Adrenal gland (tissue), 12 donors: ENCODE data around the gene EPS8L2. TPM values are rescaled to one million over a fixed set of nuclear protein-coding genes. Genes with fewer than 3 reads are reported as not detected.

ENCODE experiments used
- DNase-seq, 7 donors: peaks; one replicate each; pipeline ENCODE4 v3.0.0-alpha.2; 2019 to 2020
- H3K27ac ChIP-seq, 5 donors: fragments of 200-600 bp; sonication (generic) in 4 of 5; 1 replicate in 3 of 5; 2 replicates in 2 of 5; pipeline versions ENCODE4 v1.5.1 to v1.8.0; 2016 to 2020; ENCODE audit warnings: mild to moderate bottlenecking in 1 of 5
- H3K27me3 ChIP-seq: fragments of 200-600 bp; 2 replicates; pipeline ENCODE4 v1.8.0; 2021
- H3K36me3 ChIP-seq, 2 donors: fragments of 200-600 bp; replicated peaks in 1 of 2; 1 replicate in 1 of 2; 2 replicates in 1 of 2; pipeline versions ENCODE4 v1.5.1 to v1.8.0; 2018 to 2022
- H3K4me1 ChIP-seq, 2 donors: fragments of 200-600 bp; replicated peaks in 1 of 2; 1 replicate in 1 of 2; 2 replicates in 1 of 2; pipeline versions ENCODE4 v1.5.1 to v1.8.0; 2018 to 2021
- H3K4me3 ChIP-seq, 4 donors: fragments of 200-600 bp; sonication (generic) in 3 of 4; one replicate each; pipeline ENCODE4 v1.5.1; 2016 to 2018
- H3K9me3 ChIP-seq, 3 donors: fragments of 200-600 bp; sonication (generic) in 1 of 3; replicated peaks in 1 of 3; 1 replicate in 2 of 3; 2 replicates in 1 of 3; pipeline versions ENCODE4 v1.5.1 to v1.8.0; 2016 to 2021
- POLR2A ChIP-seq, 2 donors: fragments of 450-650 bp; IDR thresholded peaks; one replicate each; pipeline ENCODE4 v1.6.1; 2017; ENCODE audit warnings: antibody characterized with exemption in 2 of 2, mild to moderate bottlenecking in 2 of 2, moderate library complexity in 1 of 2
- WGBS, 4 donors: extraction: QIAGEN DNeasy Blood & Tissue Kit in 2 of 4; methylation state at CpG; one replicate each; pipeline versions ENCODE4 v1.1.5 to v1.1.7; 2013 to 2017; 5-methylcytosine and 5-hydroxymethylcytosine counted together
- intact Hi-C, 2 donors: fragments of 100-400 bp; cut with DNase I; formaldehyde crosslinking; loops; one replicate each; pipeline versions ENCODE4 v1.14.1 to v1.15.0; 2022 to 2023
- polyA plus RNA-seq, 3 donors: library from polyadenylated mRNA; stranded (reverse); fragments of 200-250 nt in 2 of 3; fragments of 350-450 nt in 1 of 3; fragmentation: Illumina TruSeq in 1 of 3; extraction: RNeasy Lipid Tissue Mini Kit (QIAGEN cat#74804) in 1 of 3; gene quantifications; one replicate each; pipeline ENCODE4 v1.2.3, GENCODE V29; 2013 to 2014
- total RNA-seq, 9 donors: library from RNA; depleted of rRNA in 4 of 9; stranded (reverse); fragments of >200 nt in 4 of 9; fragments of 120-200 nt in 1 of 9; fragmentation: NEBNext Ultra II Directional in 1 of 9; extraction: Animal tissue kit (Norgen Biotek cat#: 25700) in 1 of 9; gene quantifications; one replicate each; pipeline versions ENCODE4 v1.1.0 to v1.2.4, GENCODE V29; 2013 to 2023
- TF ChIP-seq, protein P1 (sequence below), 6 experiments: fragments of 450-650 bp in 4 of 6; fragments of 200-600 bp in 2 of 6; sonication (generic) in 1 of 6; IDR thresholded peaks; 1 replicate in 5 of 6; 2 replicates in 1 of 6; pipeline versions ENCODE4 v1.5.1 to v1.8.0; 2016 to 2021; ENCODE audit warnings: antibody characterized with exemption in 6 of 6, mild to moderate bottlenecking in 2 of 6, moderate library complexity in 1 of 6
- donor health status: healthy with polysubstance abuse.
- donor health status: Bipolar disorder and iron deficiency.
- donor health status: DM: yes; HTN: yes; CAD: no.
- donor health status: DM: no; HTN: no; CAD: no.
- donor health status: DM: no; HTN: no; CAD: no.
- donor health status: DM: yes; HTN: yes; CAD: no.

Gene EPS8L2
- total and polyA plus RNA-seq, 12 donors: 2.7 to 57.7 (median 33.0) TPM

DNA sequence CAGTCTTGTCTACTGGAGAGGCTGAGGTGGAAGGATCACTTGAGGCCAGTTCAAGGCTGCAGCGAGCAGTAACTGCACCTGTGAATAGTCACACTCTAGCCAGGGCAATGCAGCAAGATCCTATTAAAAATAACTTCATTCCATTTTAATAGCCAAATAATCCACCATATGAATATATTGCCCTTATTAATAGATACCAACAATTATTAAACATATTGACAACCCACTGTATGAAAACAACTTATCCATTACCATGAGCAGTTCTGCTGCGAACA lies 60.8 kb downstream of the EPS8L2 start:
- intact Hi-C loops: no loop called here
- Histone ChIP-seq H3K9me3 (no peaks in the 10 kb centered on the region), H3K27me3 (no peaks in the 10 kb centered on the region), H3K4me3 (no peak overlapping the region), H3K36me3 (peaks cover 0 to 69% of the 10 kb centered on the region in 2 donors), H3K4me1 (no peaks in the 10 kb centered on the region), H3K27ac (no peak overlapping the region)
- TF ChIP-seq POLR2A (IDR thresholded peaks at IDR 0.05): no peak
- TF ChIP-seq, protein P1, sequence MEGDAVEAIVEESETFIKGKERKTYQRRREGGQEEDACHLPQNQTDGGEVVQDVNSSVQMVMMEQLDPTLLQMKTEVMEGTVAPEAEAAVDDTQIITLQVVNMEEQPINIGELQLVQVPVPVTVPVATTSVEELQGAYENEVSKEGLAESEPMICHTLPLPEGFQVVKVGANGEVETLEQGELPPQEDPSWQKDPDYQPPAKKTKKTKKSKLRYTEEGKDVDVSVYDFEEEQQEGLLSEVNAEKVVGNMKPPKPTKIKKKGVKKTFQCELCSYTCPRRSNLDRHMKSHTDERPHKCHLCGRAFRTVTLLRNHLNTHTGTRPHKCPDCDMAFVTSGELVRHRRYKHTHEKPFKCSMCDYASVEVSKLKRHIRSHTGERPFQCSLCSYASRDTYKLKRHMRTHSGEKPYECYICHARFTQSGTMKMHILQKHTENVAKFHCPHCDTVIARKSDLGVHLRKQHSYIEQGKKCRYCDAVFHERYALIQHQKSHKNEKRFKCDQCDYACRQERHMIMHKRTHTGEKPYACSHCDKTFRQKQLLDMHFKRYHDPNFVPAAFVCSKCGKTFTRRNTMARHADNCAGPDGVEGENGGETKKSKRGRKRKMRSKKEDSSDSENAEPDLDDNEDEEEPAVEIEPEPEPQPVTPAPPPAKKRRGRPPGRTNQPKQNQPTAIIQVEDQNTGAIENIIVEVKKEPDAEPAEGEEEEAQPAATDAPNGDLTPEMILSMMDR (IDR thresholded peaks at IDR 0.05): no peak
- no peak for DNase-seq
- 87 to 95% (median 89%) methylated on average over 2 of the region's 2 CpGs for WGBS, 4 donors

DNA sequence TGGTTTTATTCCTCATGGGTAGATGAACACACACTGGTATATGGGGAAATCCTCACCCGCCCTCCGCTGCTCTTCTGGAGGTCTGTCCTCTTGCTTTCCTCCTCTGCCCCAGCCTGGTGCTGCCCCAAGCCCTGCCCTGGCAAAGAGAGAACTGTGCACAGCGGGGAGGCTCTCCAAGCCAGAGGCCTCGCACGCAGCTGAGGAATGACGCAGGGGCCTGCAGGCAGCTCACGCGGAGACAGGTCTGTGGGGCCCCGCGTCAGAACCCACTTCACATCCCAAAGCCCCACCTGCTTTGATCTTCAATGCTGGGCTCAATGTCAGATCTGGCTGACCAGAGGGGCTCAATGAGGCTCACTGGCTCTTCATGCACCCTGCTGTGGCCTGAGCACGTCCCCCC lies 61.2 kb downstream of the EPS8L2 start:
- H3K4me3 ChIP-seq: no peak overlapping the region
- no peaks in the 10 kb centered on the region for H3K9me3 ChIP-seq
- no peak overlapping the region for H3K27ac ChIP-seq
- no peaks in the 10 kb centered on the region for H3K4me1 ChIP-seq
- DNase-seq: no peak
- H3K27me3 ChIP-seq: no peaks in the 10 kb centered on the region
- TF ChIP-seq, protein P1 (IDR thresholded peaks at IDR 0.05): no peak
- TF ChIP-seq POLR2A (IDR thresholded peaks at IDR 0.05): no peak
- WGBS, 4 donors: 92 to 100% (median 94%) methylated on average over 3 to 11 of the region's 11 CpGs
- H3K36me3 ChIP-seq: peaks cover 0 to 72% of the 10 kb centered on the region in 2 donors
- intact Hi-C loops: no loop called here

DNA sequence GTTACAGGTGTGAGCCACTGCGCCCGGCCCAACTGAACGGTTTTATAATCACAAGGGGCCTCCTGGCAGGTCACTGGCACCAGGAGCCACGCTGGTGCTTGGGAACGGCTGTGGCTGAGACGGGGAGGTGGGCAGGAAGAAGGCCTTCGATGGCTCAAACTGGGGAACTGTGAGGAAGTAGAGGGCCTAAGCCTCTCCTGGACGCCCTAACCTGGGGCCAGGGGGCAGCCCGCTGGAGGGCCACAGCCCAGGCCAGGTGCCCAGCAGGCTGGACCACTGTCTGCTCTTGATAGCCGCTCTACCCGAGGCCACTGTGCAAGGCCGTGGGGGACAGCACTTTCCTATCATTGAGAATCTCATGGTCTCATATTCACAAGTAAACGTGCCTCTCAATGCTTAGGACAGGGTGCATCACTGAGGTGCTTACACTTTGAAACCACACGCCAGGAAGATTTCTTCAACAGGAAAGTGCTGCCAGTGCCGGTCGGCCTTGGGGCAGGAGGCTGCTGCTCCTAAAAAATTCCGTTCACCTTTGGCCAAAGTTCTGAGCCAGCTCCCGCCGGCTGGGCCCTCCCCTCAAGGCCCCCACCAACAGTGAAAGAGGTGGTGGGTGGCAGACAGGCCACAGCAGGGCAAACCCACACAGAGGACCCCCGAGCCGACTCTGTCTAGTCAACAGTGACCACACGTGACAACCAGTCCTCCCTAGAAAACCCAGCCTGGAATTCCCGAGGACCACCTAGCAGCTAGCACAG lies 64.0 kb downstream of the EPS8L2 start:
- TF ChIP-seq POLR2A (IDR thresholded peaks at IDR 0.05): no peak
- Histone ChIP-seq H3K9me3 (no peaks in the 10 kb centered on the region), H3K4me1 (peaks cover 14 to 17% of the 10 kb centered on the region in 2 donors), H3K27ac (peak overlapping the region in 3 of 5 donors; percentile 29 to 71 (median 62)), H3K27me3 (no peaks in the 10 kb centered on the region), H3K4me3 (no peak overlapping the region), H3K36me3 (peaks cover 0 to 62% of the 10 kb centered on the region in 2 donors)
- peak in 4 of 7 donors; percentile 27 to 52 (median 35) for DNase-seq
- 63 to 66% (median 65%) methylated on average over 6 to 23 of the region's 23 CpGs for WGBS, 4 donors
- intact Hi-C loops: no loop called here

DNA sequence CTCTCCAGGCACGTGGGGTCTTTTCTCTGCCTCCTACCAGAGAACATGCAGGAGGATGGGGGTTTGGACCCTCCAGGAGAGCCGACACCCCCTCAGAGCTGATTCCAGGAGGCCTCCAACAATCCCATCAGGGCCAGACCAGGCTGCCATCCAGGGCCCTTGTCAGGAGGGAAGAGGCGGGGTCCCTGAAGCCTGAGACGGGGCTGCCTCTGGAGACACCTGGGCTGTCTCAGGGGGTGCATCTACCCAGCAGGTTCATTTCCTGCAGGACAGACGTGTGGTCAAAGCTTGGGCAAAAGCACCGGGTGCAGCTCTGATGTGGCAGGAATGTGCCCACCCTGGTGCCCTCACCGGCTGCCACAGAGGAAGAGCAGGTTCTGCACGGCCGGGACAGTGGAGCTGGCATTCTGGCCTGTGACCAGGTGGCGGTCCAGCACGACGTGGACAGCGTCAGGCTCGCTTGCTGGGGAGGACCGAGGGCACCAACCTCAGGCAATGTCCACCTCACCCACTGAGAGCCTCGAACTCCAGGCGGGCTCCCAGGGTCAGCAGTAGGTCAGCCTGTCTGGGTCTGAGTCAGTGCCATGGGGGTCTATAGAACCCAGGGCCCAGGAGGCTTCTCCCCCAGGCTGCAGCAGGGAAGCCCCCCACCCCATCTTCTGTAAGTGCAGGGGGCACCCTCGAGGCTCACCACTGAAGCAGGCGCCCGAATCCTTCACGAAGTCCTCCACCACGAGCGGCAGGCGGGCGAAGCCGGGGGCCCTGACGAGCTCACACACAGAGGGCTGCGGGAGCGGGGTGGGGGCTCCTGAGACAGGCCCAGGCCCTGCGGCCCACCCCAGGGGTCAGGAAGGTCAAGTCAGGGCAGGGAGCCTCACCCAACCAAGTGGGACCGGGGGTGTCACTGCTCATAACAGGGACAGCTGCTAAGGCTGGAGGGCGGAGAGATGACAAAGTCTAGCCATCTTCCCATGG lies 64.9 kb downstream of the EPS8L2 start:
- H3K4me3 ChIP-seq: no peak overlapping the region
- intact Hi-C loops: no loop called here
- H3K27me3 ChIP-seq: no peaks in the 10 kb centered on the region
- no peaks in the 10 kb centered on the region for H3K9me3 ChIP-seq
- peak overlapping the region in 2 of 5 donors; percentile 62 to 71 for H3K27ac ChIP-seq
- 83 to 88% (median 86%) methylated on average over 5 to 32 of the region's 32 CpGs for WGBS, 4 donors
- H3K4me1 ChIP-seq: peaks cover 23 to 25% of the 10 kb centered on the region in 2 donors
- DNase-seq: peak in 2 of 7 donors; percentile 16 to 18
- H3K36me3 ChIP-seq: peaks cover 0 to 56% of the 10 kb centered on the region in 2 donors
- TF ChIP-seq, protein P1 (IDR thresholded peaks at IDR 0.05): no peak
- TF ChIP-seq POLR2A (IDR thresholded peaks at IDR 0.05): no peak
